Osteoblast (primary cell): ENCODE data around the gene MMP24. TPM values are rescaled to one million over a fixed set of nuclear protein-coding genes. Genes with fewer than 3 reads are reported as not detected.

Experiments used
- DNase-seq: peaks from one replicate; pipeline ENCODE4 v3.0.0; 2011; ENCODE audit warnings: low spot score, mixed read lengths; ENCODE audit not compliant: insufficient read length; ENCODE audit errors: missing footprints
- H2AFZ ChIP-seq: 2 replicates; pipeline ENCODE4 v1.6.0; 2011; ENCODE audit warnings: mild to moderate bottlenecking, low read length
- H3K27ac ChIP-seq: 2 replicates; pipeline ENCODE4 v1.5.1; 2011; ENCODE audit warnings: mild to moderate bottlenecking, low read depth, low read length, moderate library complexity
- H3K27me3 ChIP-seq: 2 replicates; pipeline ENCODE4 v1.6.0; 2012; ENCODE audit warnings: mild to moderate bottlenecking, control low read depth, inconsistent platforms, low read length, moderate library complexity; ENCODE audit not compliant: insufficient read depth
- H3K36me3 ChIP-seq: 2 replicates; pipeline ENCODE4 v1.5.1; 2011; ENCODE audit warnings: mild to moderate bottlenecking, low read length, control low read depth, moderate library complexity; ENCODE audit not compliant: insufficient read depth
- H3K4me1 ChIP-seq: 2 replicates; pipeline ENCODE4 v1.5.1; 2011; ENCODE audit warnings: mild to moderate bottlenecking, low read length, control low read depth, moderate library complexity; ENCODE audit not compliant: insufficient read depth
- H3K4me2 ChIP-seq: 2 replicates; pipeline ENCODE4 v1.6.0; 2011; ENCODE audit warnings: mild to moderate bottlenecking, low read length; ENCODE audit not compliant: insufficient read depth
- H3K4me3 ChIP-seq: fragments of 200-600 bp; sonication (generic); 3 replicates; pipeline ENCODE4 v1.5.1; 2012; ENCODE audit warnings: mild to moderate bottlenecking, low read length, inconsistent platforms; ENCODE audit not compliant: insufficient read depth
- H3K79me2 ChIP-seq: 2 replicates; pipeline ENCODE4 v1.6.0; 2012; ENCODE audit warnings: mild to moderate bottlenecking, low read length, control low read depth, inconsistent platforms; ENCODE audit not compliant: insufficient read depth
- H3K9me3 ChIP-seq: 2 replicates; pipeline ENCODE4 v1.5.1; 2011; ENCODE audit warnings: low read depth, low read length, control low read depth
- H4K20me1 ChIP-seq: 2 replicates; pipeline ENCODE4 v1.6.0; 2012; ENCODE audit warnings: mild to moderate bottlenecking, low read length, control low read depth; ENCODE audit not compliant: insufficient read depth
- CTCF ChIP-seq: IDR thresholded peaks from 2 replicates; pipeline ENCODE4 v1.5.1; 2011; ENCODE audit warnings: mild to moderate bottlenecking, low read depth, low read length, moderate library complexity; ENCODE audit errors: extremely low read depth
- total RNA-seq: library from RNA; depleted of rRNA; stranded (reverse); fragments of >200 nt; gene quantifications from 2 replicates; pipeline ENCODE4 v1.2.3, GENCODE V29; 2012

Gene MMP24
- total RNA-seq, 1 donor, result 1.1 TPM

DNA sequence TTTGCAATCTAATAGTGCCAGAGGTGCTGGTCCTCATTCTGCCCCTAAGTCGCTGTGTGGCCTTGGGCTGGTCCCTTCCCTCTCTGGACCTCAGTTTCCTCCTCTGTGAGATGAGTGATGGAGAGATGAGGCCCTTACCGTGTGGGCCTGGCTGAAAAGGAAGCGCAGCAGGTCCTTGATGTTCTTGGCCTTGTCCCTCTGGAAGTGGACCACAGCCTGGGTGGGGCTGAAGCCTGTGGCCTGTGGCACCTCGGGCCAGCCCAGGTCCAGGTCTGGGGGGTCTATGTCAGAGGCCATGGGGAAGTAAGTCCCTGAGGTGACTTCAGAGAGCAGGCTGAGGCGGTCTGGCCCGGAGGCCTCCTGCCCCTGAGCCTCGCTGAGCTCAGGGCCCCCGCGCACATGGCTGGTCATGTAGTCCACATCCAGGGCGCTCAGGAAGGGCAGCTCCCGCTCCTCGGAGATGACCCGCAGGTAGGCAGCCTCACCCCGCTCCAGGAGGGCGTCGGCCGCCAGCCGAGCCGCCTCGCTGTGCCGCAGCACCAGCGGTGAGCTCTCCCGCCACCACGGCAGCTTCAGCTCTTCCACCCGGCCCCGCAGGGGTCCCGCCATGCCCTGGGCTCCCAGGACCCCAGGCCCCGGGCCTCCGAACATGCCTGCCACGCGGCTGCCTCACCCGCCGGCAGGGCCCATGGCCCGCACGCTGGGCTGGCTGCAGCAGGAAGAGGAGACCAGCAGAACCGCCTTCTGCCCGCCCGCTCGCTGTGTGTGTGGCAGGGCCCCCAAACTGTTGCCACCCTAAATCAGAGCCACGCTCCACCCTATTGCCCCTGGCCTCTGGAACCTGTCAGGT, 65.4 kb downstream of the MMP24 start, which contains the start of gene FAM83C:
Gene FAM83C (minus strand): TSS at position 772 of the 850 bp plus-strand sequence. CDS start 121 bp downstream, at position 651.
- Histone ChIP-seq H3K36me3 (no peaks in the 10 kb centered on the region), H3K27me3 (peaks cover 3% of the 10 kb centered on the region), H3K27ac (no peak within 1 kb of the TSS), H3K4me3 (no peak within 1 kb of the TSS), H2AFZ (no peak within 1 kb of the TSS), H3K9me3 (no peaks in the 10 kb centered on the region), H4K20me1 (no peaks in the 10 kb centered on the region), H3K4me2 (no peak within 1 kb of the TSS), H3K79me2 (no peaks in the 10 kb centered on the region), H3K4me1 (no peaks in the 10 kb centered on the region)
- no peak for TF ChIP-seq CTCF
- DNase-seq, result peak; percentile 55

- Histone ChIP-seq H3K79me2 (no peaks in the 10 kb centered on the region), H3K9me3 (no peaks in the 10 kb centered on the region), H3K36me3 (no peaks in the 10 kb centered on the region), H4K20me1 (no peaks in the 10 kb centered on the region), H3K27me3 (peaks cover 3% of the 10 kb centered on the region), H3K4me1 (peaks cover 5% of the 10 kb centered on the region), H2AFZ (no peak overlapping the region), H3K4me3 (no peak overlapping the region), H3K27ac (no peak overlapping the region), H3K4me2 (no peak overlapping the region)
- no peak for TF ChIP-seq CTCF
- DNase-seq, result peak; percentile 86
Measured at GRCh38 chr20:35292504-35293285, 66.2 kb downstream of the MMP24 start.

GRCh38 chr20:35293303-35294292, 67.1 kb downstream of the MMP24 start:
- Histone ChIP-seq H3K4me2 (no peak overlapping the region), H2AFZ (no peak overlapping the region), H3K36me3 (no peaks in the 10 kb centered on the region), H3K27ac (no peak overlapping the region), H3K9me3 (no peaks in the 10 kb centered on the region), H3K27me3 (peaks cover 3% of the 10 kb centered on the region), H3K4me1 (peaks cover 5% of the 10 kb centered on the region), H4K20me1 (no peaks in the 10 kb centered on the region), H3K4me3 (no peak overlapping the region), H3K79me2 (no peaks in the 10 kb centered on the region)
- TF ChIP-seq CTCF, result no peak
- DNase-seq, result peak; percentile 73
